Activated CD4-positive, alpha-beta T cell treated with anti-CD3 and anti-CD28 coated beads, Interleukin-2, Interleukin-6, amounts not matched to agents 100 ng/mL and 50 ng/mL, durations not matched to agents 16 hours and 8 hours (primary cell): Measurements from ENCODE around the gene HMX1.

Experiments
- DNase-seq: peaks from one replicate; pipeline ENCODE4 v3.0.0-alpha.2; 2020

The HMX1 gene

DNA sequence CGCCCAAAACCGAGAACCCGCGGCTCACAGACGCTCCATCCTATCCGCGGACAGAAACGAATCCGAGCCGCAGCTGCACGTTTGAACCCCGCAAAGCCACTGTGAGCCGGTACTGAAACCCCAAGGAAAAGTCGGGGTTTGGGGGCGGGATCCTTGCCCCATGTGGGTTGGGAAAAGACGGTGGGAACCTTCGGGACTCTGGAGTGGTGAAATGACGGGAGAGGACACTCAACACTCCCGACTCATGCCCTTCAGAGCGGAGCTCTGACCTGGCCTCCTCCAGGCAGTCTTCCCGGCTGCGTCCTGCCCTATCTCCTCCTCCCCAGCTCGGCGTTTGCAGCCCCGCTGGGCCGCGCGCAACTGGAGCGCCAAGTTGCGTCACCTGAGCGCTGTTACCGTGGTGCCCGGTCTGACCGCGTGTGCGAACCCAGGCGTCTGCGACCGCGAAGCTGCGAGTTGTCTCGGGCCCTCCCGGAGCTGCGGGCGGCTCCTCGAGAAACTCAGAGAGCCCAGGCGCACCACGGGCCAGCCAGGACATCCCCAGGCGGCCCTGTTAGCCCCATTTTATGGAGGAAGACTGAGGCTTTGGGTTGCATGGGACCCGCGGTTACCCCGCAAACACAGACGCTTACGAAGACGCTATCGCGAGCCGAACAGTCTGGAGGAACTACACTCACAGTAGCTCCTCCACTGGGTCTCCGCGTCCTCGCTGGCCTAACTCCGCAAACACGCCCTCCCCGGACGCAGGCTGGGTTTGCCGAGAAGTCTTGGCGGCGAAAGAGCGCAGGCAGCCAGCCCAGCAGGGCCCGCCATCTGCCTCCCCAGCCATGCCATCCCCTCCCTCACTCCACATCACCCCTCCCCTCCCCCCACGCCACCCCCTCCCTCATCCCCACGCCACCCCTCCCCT, 20.3 kb upstream of the HMX1 start:
- DNase-seq, result peak; percentile 14

GRCh38 chr4:8891255-8891645, 19.6 kb upstream of the HMX1 start:
- DNase-seq, result no peak

- no peak for DNase-seq
Observed at GRCh38 chr4:8888856-8889255, 17.2 kb upstream of the HMX1 start.

- DNase-seq, result no peak
Observed at GRCh38 chr4:8886612-8887406, 15.2 kb upstream of the HMX1 start.

- DNase-seq, result no peak
Observed at GRCh38 chr4:8882239-8882638, 10.6 kb upstream of the HMX1 start.

GRCh38 chr4:8880851-8881250, 9.2 kb upstream of the HMX1 start:
- no peak for DNase-seq

DNA sequence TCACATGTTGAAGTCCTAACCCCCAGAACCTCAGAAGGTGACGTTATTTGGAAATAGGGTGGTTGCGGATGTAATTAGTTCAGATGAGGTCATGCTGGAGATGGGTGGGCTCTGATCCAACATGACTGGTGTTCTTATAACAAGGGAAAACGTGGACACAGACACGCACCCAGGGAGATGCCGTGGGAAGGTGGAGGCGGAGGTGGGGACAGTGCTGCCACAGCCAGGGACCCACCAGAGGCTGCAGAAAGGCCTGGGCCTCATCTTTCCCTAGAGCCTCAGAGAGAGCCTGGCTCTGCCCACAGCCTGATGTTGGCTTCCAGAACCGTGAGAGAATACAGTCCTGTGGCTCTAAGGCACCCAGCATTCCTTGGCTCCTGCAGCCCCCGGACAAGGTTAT, 7.9 kb upstream of the HMX1 start:
- no peak for DNase-seq

DNA sequence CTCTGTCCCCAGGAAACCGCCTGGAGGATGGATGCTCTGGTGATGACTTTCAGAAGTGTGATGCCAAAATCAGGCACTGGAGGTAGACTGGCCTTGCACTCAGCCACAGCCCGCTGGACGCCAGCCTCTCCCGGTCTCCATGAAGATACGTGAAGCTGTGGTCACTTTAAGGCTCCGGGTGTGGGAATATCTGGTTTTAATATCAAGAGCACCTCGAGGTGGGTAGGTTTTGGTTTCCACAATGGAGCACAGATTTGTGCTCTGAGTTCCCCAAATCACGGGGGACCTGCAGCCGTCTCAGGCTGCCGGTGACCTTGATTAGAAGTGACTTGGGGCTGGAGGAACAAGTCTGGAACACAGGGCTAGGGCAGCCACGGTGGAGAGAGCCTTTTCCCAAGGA, 6.8 kb upstream of the HMX1 start:
- DNase-seq, result no peak

- DNase-seq, result no peak
Observed at GRCh38 chr4:8877780-8878040, 6.1 kb upstream of the HMX1 start.

DNA sequence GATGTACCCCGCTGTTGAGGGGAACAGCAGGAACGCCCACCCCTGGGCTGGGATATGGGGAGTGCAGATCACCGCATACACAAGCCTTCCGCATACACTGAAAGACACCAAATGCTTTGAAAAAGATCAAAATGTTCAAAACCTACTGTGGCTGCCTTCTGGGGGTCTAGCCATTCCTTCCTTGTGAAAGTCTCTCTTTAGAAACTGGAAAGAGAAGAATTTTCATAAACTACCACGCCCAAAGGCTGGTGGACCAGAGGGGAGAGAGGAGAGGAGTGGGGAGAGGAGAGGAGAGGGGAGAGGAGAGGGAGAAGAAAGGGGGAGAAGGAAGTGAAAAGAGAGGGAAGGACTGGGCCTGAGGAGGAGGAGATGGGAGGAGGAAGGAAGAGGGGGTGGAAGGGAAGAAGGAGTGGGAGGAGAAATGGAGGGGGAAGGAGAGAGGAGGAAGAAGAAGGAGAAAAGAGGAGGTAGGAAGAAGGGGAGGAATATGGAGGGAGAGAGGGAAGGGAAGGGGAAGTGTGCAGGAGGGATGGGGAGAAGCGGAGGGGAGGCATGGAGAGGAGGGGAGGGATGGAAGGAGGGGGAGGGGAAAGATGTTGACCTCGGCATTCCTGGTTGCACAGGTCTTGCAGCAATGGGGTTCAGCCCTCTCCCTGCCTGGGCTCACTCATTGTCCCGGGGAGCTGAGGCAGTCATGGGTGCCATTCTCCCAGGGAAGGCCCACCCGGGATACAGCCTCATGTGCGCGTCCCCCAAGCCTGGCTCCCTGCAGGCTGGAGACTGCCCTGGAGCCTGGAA, 5.5 kb upstream of the HMX1 start:
- no peak for DNase-seq

DNA sequence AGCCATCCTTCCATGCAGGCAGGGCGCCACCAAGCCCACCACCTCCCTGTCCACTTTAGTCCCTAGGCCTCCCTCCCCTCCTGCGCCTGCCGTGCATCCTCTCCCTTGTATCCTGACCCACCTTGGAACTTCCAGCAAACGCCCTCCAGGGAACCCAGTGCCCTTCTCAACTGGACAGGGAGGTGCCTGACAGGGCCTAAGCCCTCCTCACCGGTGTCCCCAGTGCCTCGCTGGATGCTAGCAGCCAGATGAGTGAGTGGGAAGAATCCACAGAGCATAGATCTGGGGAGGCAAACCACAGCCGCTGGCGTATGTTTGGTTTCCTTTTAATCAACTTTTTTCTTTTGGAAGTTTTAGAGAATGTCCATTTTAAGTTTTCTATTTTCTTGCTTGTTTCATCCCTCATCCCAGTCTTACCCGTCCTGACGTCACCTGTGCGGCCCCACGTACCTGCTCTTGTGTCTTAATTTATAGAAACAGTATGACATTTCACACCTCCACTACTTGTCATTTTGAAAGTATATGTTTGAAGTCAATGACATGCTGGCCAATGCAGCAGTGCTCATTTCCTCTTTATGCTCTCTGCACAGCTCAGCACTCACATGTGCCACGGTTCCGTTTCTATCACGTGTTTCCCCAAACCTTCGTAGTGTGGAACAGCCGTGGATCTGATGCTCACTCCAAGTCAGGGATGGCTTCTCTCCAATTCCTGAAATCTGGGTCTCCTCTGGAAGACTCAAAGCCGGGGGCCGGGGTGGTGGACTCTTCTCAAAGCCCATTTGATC, 3.4 kb upstream of the HMX1 start:
- DNase-seq, result no peak

DNA sequence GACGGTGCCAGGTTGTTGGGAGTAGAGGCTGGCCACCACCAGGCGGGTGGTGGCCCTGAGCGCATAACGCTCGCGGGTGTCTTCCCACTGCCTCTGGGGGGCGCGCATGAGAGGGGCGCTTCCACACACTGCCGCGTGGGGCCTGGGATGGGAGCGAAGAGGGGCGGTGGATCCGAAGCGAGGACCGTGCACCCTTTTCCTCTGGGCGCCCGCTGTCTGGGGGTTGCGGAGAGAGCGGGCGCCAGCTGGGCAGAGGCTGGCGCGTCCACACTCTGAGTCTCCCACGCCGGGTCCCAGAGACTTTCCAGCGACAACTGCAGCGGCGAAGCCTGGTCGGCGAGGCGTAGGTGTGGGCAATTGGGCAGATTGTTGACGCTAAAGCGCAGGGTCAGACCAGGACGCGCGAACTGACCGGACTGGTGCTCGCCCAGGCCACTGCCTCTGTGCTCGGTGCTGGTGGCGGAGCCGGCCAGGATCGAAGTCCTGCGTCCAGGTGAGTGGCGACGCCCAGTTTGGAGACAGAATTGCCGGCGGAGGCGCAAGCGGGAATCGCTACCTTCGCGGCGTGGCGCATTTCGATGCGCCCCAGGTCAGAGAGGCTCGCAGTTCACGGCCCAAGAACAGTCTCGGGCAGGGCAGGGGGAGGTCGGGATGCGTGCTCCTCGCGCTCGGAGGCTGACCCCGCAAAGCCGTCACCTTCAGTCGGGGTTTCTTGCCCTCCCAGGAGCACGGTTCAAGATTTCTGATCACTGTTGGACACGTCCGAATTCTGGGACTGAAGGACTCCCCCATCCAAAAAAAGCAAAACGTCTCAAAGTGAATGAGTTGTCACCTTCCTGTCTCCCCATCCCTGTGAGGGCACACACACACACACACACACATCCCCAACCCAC, 2.6 kb upstream of the HMX1 start:
- no peak for DNase-seq

GRCh38 chr4:8872402-8873291, 1.0 kb upstream of the HMX1 start:
- DNase-seq, result no peak

GRCh38 chr4:8870647-8871416, 807 bp downstream of the HMX1 start:
- DNase-seq, result no peak

- no peak for DNase-seq
Observed at GRCh38 chr4:8869898-8870646, 1.6 kb downstream of the HMX1 start.

GRCh38 chr4:8869002-8869897, 2.4 kb downstream of the HMX1 start:
- no peak for DNase-seq

DNA sequence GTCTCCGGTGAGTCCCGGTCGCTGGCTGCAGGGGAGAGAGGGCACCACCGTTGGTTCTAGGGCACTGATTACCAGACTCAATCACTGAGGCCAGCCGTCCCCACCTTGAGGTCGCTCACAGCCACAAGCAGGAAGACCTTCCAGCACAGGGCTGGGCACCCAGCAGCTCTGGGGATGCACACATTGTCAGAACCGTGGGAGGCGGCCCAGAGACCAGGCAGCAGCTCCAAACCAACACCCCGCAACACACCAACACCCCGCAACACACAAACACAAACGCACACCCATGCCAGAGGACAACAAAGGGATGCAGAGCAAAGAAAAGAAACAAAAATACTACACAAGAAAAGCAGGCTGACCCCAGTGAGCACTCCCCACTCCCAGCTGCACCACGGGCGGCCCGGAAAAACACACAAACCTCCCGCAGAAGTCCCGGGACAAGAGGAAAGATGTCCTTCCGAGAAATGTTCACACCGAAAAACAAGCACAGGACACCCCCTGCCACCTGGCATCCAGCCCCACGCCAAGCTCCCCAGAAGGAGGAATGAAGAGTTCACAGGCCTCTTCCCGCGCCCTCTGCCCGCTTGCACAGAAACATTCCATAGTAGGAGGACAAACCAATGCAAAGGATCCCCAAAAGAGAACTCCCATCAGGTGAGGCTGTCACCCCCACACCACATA, 3.2 kb downstream of the HMX1 start:
- DNase-seq, result no peak
